Astrocyte of the hippocampus (primary cell): ENCODE measurements around the gene GATD1.
"Not testable (repeated sequence)": the region's sequence is repeated elsewhere in the genome, so short reads cannot be mapped to it uniquely, and the experiment has no call there.

Experiments used
- DNase-seq: peaks from one replicate; pipeline ENCODE4 v3.0.0; 2011; ENCODE audit warnings: low read depth, low spot score

Gene GATD1

GRCh38 chr11:763549-764321, 13.6 kb downstream of the GATD1 start:
- no peak for DNase-seq

DNA sequence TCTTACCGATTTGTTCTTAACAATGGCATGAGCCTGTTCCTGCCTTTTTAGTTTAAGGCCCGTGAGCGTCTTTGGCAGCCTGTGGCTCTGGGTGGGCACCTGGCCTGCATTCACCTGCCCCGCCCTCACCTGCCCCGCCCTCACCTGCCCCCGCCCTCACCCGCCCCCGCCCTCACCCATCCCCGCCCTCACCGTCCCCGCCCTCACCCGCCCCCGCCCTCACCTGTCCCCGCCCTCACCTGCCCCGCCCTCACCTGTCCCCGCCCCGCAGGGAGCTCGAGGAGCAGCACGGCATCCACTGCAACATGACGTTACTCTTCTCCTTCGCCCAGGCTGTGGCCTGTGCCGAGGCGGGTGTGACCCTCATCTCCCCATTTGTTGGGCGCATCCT, 14.2 kb downstream of the GATD1 start:
- no peak for DNase-seq

DNA sequence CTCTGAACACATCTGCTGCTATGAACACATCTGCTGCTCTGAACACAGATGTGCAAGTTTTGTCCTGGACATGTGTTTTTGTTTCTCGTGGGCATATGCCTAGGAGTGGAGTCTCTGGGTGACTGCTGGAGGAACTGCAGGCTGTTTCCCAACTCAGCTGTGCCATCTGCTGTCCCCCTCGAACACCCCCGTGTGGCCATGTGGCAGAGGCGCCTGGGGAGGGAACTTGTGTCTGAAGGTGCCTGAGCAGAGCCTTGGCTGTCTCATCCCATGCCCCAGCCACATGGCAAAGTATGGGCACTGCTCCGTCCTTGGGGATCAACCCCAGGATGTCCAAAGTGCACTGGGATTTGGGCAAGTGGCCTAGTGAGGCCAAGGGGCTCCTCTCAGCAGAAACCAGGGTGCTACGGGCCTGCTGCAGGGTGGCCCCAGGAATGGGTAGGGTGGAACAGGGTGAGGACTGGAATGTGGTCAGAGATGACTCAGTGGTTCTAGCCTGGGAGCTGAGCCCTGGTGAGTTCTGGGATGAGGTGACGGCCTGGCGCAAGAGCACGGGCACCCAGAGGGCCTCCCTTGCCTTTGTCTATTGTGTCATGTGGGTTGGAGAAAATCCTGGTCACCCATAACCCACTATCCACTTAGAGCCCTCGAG, 14.7 kb downstream of the GATD1 start:
- peak; percentile 78 for DNase-seq

DNA sequence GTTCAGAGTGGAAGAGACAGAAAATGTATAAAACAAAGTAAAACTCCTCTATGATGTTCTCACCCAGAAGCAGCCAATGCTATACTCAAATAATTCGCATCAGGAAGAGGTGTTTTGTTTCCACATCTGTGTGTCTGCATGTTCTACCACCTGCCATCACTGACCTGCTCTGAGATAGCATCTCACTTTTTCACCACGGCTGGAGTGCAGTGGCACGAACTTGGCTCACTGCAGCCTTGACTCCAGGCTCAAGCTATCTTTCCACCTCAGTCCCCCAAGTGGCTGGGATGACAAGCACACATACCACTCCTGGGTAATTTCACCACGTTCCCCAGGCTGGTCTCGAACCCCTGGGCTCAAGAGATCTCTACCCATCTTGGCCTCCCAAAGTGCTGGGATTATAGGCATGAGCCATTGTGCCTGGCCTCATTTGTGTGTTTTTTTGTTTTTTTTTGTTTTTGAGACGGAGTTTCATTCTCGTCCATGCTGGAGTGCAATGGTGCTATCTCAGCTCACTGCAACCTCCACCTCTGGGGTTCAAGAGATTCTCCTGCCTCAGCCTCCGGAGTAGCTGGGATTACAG, 15.7 kb downstream of the GATD1 start:
- DNase-seq = no peak

- DNase-seq = no peak
These were observed 17.1 kb downstream of the GATD1 start for GRCh38 chr11:760236-760635.

- no peak for DNase-seq
These were observed 27.6 kb downstream of the GATD1 start for GRCh38 chr11:749731-750130.

DNA sequence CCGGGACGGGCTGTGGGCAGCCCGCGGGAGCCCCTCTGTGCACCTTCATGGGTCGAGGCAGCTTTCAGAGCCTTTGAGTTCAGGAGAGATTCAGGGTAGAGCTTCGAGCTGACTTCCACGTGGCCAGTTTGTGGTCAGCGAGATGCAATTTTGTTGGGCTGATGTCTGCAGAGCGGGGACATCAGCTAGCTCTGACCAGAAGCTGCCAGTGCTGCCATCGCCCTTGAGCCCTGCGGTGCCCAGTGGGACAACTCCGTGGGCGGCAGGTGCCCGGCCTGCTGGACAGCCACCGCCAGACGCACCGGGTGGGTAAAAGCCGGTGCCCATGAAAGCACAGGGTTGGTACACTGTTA, 29.3 kb downstream of the GATD1 start:
- peak; percentile 44 for DNase-seq

GRCh38 chr11:747158-748006, 29.9 kb downstream of the GATD1 start, which contains the start of gene TALDO1:
Gene TALDO1, plus strand, starts transcription at chr11:747464. Its CDS starts 18 bp downstream, at chr11:747482.
- peak; percentile 97 for DNase-seq

DNA sequence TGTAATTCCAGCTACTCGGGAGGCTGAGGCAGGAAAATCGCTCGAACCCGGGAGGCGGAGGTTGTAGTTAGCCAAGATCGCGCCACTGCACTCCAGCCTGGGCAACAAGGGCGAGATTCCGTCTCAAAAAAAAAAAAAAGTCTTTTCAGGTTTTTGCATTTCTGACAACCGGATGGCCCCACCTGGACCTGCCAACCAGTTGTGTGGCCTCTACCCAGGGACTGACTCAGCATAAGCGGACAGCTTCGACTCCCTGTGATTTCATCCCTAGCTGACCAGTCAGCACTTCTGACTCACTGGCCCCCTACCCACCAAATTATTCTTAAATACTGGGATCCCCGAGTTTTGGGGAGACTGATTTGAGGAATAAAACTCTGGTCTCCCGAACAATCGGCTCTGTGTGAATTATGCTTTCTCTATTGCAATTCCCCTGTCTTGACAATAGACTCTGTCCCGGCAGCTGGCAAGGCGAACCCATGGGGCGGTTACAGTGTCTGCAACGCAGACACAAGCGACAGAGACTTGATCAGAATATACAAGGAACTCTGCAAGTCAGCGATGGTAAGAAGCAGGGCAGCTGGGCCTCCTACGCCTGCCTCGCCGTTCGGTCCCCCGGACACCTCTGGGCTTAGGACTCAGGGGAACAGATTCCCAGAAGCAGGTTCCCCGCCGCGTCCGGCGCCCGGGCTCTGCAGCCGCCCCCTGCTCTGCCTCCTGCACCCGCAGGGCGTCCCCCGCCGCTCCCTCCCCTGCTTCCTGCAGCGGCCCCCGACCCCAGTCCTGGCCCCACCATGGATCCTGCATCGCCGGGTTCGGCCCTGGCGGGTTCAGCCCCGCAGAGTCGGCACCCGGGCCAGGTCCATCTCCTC, 30.8 kb downstream of the GATD1 start:
- DNase-seq = peak; percentile 47

DNA sequence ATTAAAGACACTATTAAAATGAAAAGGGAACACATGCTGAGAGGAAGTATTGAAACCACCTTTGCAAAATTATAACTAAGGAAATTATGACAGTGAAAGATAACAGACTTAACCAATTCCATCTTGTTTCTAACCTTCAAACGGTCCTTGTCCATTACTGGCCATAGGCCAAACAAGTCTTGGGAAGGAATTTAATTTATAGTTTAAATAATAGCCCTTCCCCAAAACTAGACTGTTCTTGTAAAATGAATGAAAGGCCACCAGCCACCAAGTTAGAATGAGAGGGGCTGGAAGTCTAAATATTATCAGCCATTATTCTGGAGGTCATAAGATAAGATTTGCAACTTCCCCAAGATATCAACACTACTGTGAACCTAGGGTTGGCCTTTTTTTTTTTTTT, 31.9 kb downstream of the GATD1 start:
- DNase-seq = no peak

DNA sequence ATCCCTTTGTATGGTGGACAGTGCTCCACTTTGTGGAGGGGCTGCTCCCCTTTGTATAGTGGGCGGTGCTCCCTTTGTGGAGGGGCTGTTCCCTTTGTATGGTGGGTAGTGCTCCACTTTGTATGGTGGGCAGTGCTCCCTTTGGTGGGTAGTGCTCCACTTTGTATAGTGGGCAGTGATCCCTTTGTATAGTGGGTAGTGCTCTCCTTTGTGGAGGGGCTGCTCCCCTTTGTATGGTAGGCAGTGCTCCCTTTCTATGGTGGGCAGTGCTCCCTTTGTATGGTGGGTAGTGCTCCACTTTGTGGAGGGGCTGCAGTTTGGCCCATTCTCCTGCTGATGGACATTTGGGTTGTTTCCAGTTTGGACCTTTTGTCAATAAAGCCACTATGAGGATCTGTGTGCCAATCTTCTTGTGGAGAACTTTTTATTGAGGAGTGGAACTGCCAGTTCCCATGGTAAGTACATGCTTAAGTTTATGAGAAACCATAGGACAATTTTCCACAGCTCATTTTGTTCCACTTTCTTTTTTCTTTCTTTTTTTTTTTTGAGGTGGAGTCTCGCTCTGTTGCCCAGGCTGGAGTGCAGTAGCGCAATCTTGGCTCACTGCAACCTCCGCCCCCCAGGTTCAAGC, 34.6 kb downstream of the GATD1 start:
- DNase-seq = no peak

DNA sequence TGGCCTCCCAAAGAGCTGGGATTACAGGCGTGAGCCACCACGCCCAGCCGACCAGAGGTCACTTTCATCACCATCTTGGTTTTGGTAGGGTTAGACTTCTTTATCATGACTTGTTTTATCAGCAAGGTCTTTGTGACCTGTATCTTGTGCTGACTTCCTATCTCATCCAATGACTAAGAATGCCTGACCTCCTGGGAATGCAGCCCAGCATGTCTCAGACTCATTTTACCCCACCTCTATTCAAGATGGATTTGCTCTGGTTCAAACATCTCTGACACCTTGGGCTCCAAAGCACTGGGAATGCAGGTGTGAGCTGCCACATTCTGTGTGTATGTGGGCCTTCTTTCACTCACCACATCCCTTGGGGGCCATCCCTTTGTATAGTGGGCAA, 35.1 kb downstream of the GATD1 start:
- no peak for DNase-seq

DNA sequence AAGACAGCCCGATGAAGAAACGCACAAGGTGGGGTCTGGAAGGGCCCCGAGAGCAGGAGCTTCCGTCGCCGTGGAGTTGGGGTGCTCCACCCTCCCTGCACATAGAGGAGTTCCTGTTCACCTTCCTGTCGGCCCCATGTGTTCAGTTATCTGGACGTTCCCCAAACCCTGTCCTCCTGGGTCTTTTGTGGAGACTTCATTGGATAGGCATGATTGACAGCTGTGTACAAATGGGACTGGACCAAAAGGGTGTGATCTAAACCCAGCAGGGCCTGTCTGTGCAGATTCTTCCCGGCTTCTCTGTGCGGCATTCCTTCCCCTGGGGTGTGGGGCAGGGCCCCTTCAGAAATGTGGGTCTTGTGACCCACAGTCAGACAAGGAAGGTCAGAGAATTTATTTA, 39.4 kb downstream of the GATD1 start:
- not testable (repeated sequence) for DNase-seq

GRCh38 chr11:737366-737765, 39.9 kb downstream of the GATD1 start:
- no peak for DNase-seq

GRCh38 chr11:734541-734940, 42.7 kb downstream of the GATD1 start:
- not testable (repeated sequence) for DNase-seq

DNA sequence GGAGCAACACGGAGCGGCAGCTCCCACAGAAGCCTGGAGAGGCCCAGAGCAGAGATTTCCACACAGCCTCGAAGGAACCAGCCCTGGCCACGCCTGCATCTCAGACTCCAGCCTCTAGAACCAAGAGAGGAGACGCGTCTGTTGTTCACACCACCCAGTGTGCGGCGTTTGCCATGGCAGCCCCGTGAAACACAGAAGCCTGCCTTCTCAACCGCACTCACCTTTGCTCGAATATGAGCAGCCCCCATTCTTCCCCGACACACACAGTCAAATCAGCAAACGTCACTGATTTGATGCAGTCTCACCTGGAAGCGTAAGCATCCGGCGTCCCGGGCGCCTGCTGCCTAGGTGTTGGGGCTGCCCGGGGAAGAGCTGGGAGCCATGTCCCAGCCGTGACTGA, 44.2 kb downstream of the GATD1 start:
- no peak for DNase-seq

GRCh38 chr11:729492-730074, 47.7 kb downstream of the GATD1 start:
- DNase-seq = no peak

DNA sequence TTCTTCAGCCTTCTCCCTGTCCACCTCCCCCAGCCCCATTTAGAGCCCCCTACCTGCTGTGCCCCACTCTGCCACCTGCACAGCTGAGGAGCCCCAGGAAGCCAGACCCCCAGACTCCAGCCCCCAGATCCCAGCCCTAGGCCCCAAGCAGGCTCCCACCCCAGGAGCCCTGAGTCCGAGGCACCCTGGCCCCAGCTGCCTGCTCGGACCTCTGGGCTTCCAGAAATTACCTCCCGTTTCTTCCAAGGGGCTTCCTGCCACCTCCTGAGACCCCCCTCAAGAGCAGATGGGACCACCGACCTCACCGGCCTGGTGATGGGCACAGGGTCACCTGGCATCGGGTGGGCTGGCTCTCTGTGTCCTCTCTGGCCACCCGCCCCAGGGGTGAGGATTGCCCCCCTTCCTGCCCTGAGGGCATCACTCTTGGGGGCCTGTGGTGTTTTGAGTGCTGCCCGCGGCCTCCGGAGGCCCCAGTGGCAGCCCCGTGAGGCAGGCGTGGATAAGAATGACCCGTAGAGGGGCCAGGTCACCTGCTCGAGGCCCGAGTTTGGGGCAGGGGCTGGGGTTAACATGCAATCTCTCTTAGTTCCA, 48.3 kb downstream of the GATD1 start:
- no peak for DNase-seq

- DNase-seq = peak; percentile 93
These were observed 49.2 kb downstream of the GATD1 start for GRCh38 chr11:727859-728748.
